SK-N-MC (cell line): ENCODE results near the gene ARHGAP23.

Source experiments
- EZH2 ChIP-seq: fragments of 200-600 bp; sonication (generic); IDR thresholded peaks from one replicate; pipeline ENCODE4 v1.6.1; 2017; ENCODE audit warnings: antibody characterized with exemption
- FOXP2 ChIP-seq: optimal IDR thresholded peaks from 2 replicates; pipeline ENCODE3; 2011; ENCODE audit warnings: mild to moderate bottlenecking, moderate library complexity; ENCODE audit not compliant: insufficient read depth; ENCODE audit errors: extremely low read length, control extremely low read depth
- POLR2AphosphoS5 ChIP-seq: IDR thresholded peaks from 2 replicates; pipeline ENCODE4 v1.6.1; 2012; ENCODE audit warnings: mild to moderate bottlenecking, low read depth, low read length, borderline replicate concordance

DNA sequence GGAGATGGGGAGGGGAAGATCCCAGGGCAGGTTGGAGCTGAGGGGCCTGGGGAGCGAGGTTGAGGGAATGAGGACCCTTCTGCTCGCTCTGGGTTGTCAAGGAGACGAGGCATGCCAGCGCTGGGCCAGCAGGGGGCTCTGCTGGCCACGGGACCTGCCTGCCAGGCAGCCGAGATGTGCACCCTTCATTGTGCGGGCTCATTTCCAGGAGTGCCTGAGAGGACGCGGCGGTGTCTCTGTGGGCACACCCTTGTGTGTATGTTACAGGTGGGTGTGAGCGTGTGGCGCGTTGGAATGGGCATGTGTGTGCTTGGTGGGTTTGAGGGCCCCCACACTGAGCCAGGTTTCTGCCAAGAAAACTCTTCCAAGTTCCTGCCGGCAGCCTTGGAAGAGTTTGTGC, 15.9 kb downstream of the ARHGAP23 start:
- TF ChIP-seq FOXP2 (peak; percentile 24), EZH2 (no peak), POLR2AphosphoS5 (no peak)
